HCT116 (cell line): ENCODE results near the gene RSAD1. TPM values are rescaled to one million over a fixed set of nuclear protein-coding genes. Genes with fewer than 3 reads are reported as not detected.
A peak's percentile ranks its signal among the peaks of the same experiment; 100 is the strongest.

Source experiments
- ATAC-seq: fragments of 200-7000 bp; cut with Tn5 transposase; 2 replicates; pipeline ENCODE4 v1.9.1; 2020; ENCODE audit warnings: mild to moderate bottlenecking, moderate library complexity
- BruUV-seq: library from RNA; stranded (reverse); fragments of 400-500 nt; replicated peaks from 2 replicates; lab custom pipeline; 2021; lab: Mats Ljungman, UMichigan
- CTCF ChIA-PET: fragments of 300-600 bp; sonication (Branson Sonifier 250); formaldehyde crosslinking; loops from one replicate; lab custom pipeline; 2021; ENCODE audit warnings: antibody characterized with exemption; lab: Charles Lee
- POLR2A ChIA-PET: fragments of 300-600, 350-600 bp; sonication (Branson Sonifier 250); formaldehyde crosslinking; loops from one replicate; lab custom pipeline; 2021; ENCODE audit warnings: antibody characterized with exemption; lab: Charles Lee
- RAD21 ChIA-PET, 2 experiments: fragments of 300-600 bp; sonication (Branson Sonifier 250); formaldehyde crosslinking; loops; one replicate each; lab custom pipeline; 2023; ENCODE audit warnings: low total read pairs in 2 of 2; ENCODE audit not compliant: uncharacterized antibody in 2 of 2, unreplicated experiment in 2 of 2, low non-redundant PET in 1 of 2; lab: Charles Lee
- DNase-seq: peaks from one replicate; pipeline ENCODE4 v3.0.0-alpha.2; 2010; ENCODE audit warnings: low read depth, low spot score
- H2AFZ ChIP-seq: fragments of 200-600 bp; shearing (Covaris generic), sonication (generic); 2 replicates; pipeline ENCODE4 v1.6.1; 2017; ENCODE audit warnings: low read depth, mixed run types, mixed read lengths, antibody characterized with exemption, low read length; ENCODE audit not compliant: poor library complexity, severe bottlenecking
- H3K27ac ChIP-seq: 2 replicates; pipeline ENCODE4 v1.5.1; 2012; ENCODE audit warnings: low read depth, low read length
- H3K27me3 ChIP-seq: fragments of 200-600 bp; sonication (generic); 2 replicates; pipeline ENCODE4 v1.6.1; 2016; ENCODE audit warnings: mixed run types, low read length, mixed read lengths; ENCODE audit not compliant: insufficient read depth
- H3K36me3 ChIP-seq, 2 experiments: fragments of 200-500 bp in 1 of 2; fragments of 200-600 bp in 1 of 2; sonication (Bioruptor generic) in 1 of 2; sonication (generic) in 1 of 2; 2 replicates each; pipeline versions ENCODE4 v1.5.1 to v1.6.1; 2014 to 2016; ENCODE audit warnings: low read length in 2 of 2, inconsistent platforms in 1 of 2, mixed read lengths in 1 of 2, mixed run types in 1 of 2; ENCODE audit not compliant: insufficient read depth in 2 of 2, control insufficient read depth in 1 of 2
- H3K4me1 ChIP-seq, 2 experiments: fragments of 200-600 bp in 1 of 2; sonication (generic) in 1 of 2; 2 replicates each; pipeline versions ENCODE4 v1.5.1 to v1.6.1; 2012 to 2017; ENCODE audit warnings: low read length in 2 of 2, inconsistent platforms in 1 of 2, mild to moderate bottlenecking in 1 of 2, mixed read lengths in 1 of 2, mixed run types in 1 of 2, moderate library complexity in 1 of 2; ENCODE audit not compliant: insufficient read depth in 2 of 2, control insufficient read depth in 1 of 2
- H3K4me2 ChIP-seq: fragments of 200-600 bp; sonication (generic); 2 replicates; pipeline ENCODE4 v1.6.1; 2017; ENCODE audit warnings: mixed run types, low read length, mixed read lengths
- H3K4me3 ChIP-seq, 2 experiments: fragments of 200-600 bp in 1 of 2; sonication (generic) in 1 of 2; replicated peaks in 1 of 2; 2 replicates each; pipeline ENCODE4 v1.5.1; 2011 to 2016; ENCODE audit warnings: low read length in 2 of 2, control low read depth in 1 of 2, low read depth in 1 of 2, mild to moderate bottlenecking in 1 of 2, mixed read lengths in 1 of 2, mixed run types in 1 of 2
- H3K79me2 ChIP-seq: fragments of 200-600 bp; sonication (generic); 2 replicates; pipeline ENCODE4 v1.6.1; 2017; ENCODE audit warnings: mild to moderate bottlenecking, mixed run types, low read length, moderate library complexity, mixed read lengths; ENCODE audit not compliant: insufficient read depth
- H3K9ac ChIP-seq: fragments of 200-600 bp; sonication (generic); 2 replicates; pipeline ENCODE4 v1.6.1; 2016; ENCODE audit warnings: low read length, mixed read lengths
- H3K9me2 ChIP-seq: fragments of 200-600 bp; sonication (generic), shearing (Covaris generic); 2 replicates; pipeline ENCODE4 v1.6.1; 2017; ENCODE audit warnings: mixed run types, mild to moderate bottlenecking, moderate library complexity; ENCODE audit not compliant: insufficient read depth
- H3K9me3 ChIP-seq, 2 experiments: fragments of 200-500 bp in 1 of 2; fragments of 200-600 bp in 1 of 2; sonication (Bioruptor generic) in 1 of 2; sonication (generic) in 1 of 2; 2 replicates each; pipeline ENCODE4 v1.6.1; 2014 to 2017; ENCODE audit warnings: low read length in 2 of 2, mixed read lengths in 2 of 2, inconsistent platforms in 1 of 2, low read depth in 1 of 2, mild to moderate bottlenecking in 1 of 2, mixed run types in 1 of 2, moderate library complexity in 1 of 2; ENCODE audit not compliant: control insufficient read depth in 1 of 2, insufficient read depth in 1 of 2
- H4K20me1 ChIP-seq: fragments of 200-600 bp; sonication (generic), shearing (Covaris generic); 2 replicates; pipeline ENCODE4 v1.6.1; 2017; ENCODE audit warnings: mixed run types, mild to moderate bottlenecking, moderate library complexity; ENCODE audit not compliant: insufficient read depth
- ATF3 ChIP-seq: IDR thresholded peaks from 2 replicates; pipeline ENCODE4 v1.6.1; 2012
- CBX3 ChIP-seq: IDR thresholded peaks from 2 replicates; pipeline ENCODE4 v1.6.1; 2012; ENCODE audit warnings: low read depth
- CEBPB ChIP-seq: IDR thresholded peaks from 2 replicates; pipeline ENCODE4 v1.6.1; 2012; ENCODE audit warnings: low read depth
- ELF1 ChIP-seq: IDR thresholded peaks from 2 replicates; pipeline ENCODE4 v1.6.1; 2012; ENCODE audit warnings: low read depth, borderline replicate concordance
- FOSL1 ChIP-seq: IDR thresholded peaks from 2 replicates; pipeline ENCODE4 v1.6.1; 2012; ENCODE audit warnings: low read depth
- POLR2A ChIP-seq: IDR thresholded peaks from 2 replicates; pipeline ENCODE4 v1.7.0; 2011; ENCODE audit warnings: borderline replicate concordance; ENCODE audit not compliant: insufficient read depth, insufficient read length; ENCODE audit errors: extremely low read depth
- POLR2AphosphoS5 ChIP-seq: IDR thresholded peaks from 2 replicates; pipeline ENCODE4 v1.6.1; 2011; ENCODE audit warnings: mild to moderate bottlenecking, low read depth, low read length, moderate library complexity
- SRF ChIP-seq: IDR thresholded peaks from 2 replicates; pipeline ENCODE4 v1.6.1; 2012; ENCODE audit warnings: low read depth
- YY1 ChIP-seq: IDR thresholded peaks from 2 replicates; pipeline ENCODE4 v1.6.1; 2011; ENCODE audit warnings: low read length, low read depth, moderate library complexity, mild to moderate bottlenecking; ENCODE audit not compliant: insufficient replicate concordance; ENCODE audit errors: extremely low read depth
- intact Hi-C: fragments of 100-400 bp; cut with micrococcal nuclease; formaldehyde crosslinking; loops from 2 replicates; pipeline ENCODE4 v1.10.0; 2022
- total RNA-seq: library from RNA; stranded (reverse); gene quantifications from one replicate; pipeline ENCODE4 v1.2.1, GENCODE V29; 2021; ENCODE audit not compliant: unreplicated experiment

RSAD1 gene
- total RNA-seq, 1 experiment from 2014 or later: 82.7 TPM

GRCh38 chr17:50533185-50533584 is 54.5 kb downstream of the RSAD1 start:
- CTCF ChIA-PET: interaction anchor here (0.8 to 2.3 kb wide), 6 partner anchors 9 to 171 kb away, joined by 3 to 9 read pairs (median 4); no protein-coding TSS in a partner anchor
- DNase-seq: no peak
- ATAC-seq: no peak
- POLR2A ChIA-PET: interaction anchor here (0.7 to 1.3 kb wide), 3 partner anchors 9 to 54 kb away, joined by 3 read pairs; no protein-coding TSS in a partner anchor
- Histone ChIP-seq H3K4me3 (peak overlapping the region; percentile 45 to 75), H2AFZ (no peak overlapping the region)
- no peak for TF ChIP-seq CBX3
- TF ChIP-seq CEBPB: no peak
- TF ChIP-seq POLR2AphosphoS5: no peak
- no peak for TF ChIP-seq ATF3
- no peak for TF ChIP-seq ELF1
- no peak for TF ChIP-seq FOSL1
- TF ChIP-seq YY1: no peak
- no peak for TF ChIP-seq SRF
- TF ChIP-seq, all 23 proteins: peak for 0
- Histone ChIP-seq H3K9me2 (no peaks in the 10 kb centered on the region), H3K9me3 (no peaks in the 10 kb centered on the region), H3K36me3 (no peaks in the 10 kb centered on the region; a peak in 1 of 4 replicates), H3K4me2 (peak overlapping the region; percentile 99), H3K27ac (peak overlapping the region; percentile 73), H3K4me1 (peaks cover 39 to 48% of the 10 kb centered on the region in 2 experiments), H3K27me3 (no peaks in the 10 kb centered on the region), H3K79me2 (no peaks in the 10 kb centered on the region; the same call in 1 of the 2 replicates), H4K20me1 (no peaks in the 10 kb centered on the region), H3K9ac (peak overlapping the region; percentile 78)
- no TSS peak for BruUV-seq
- intact Hi-C loops: no loop called here
- RAD21 ChIA-PET: interaction anchor here in 1 of 2 experiments (0.7 kb wide), 1 partner anchor 50 kb away, joined by 3 read pairs; no protein-coding TSS in a partner anchor

- intact Hi-C loops: loop anchor here (2.0 kb wide), 1 partner anchor 51 kb away; no protein-coding TSS in a partner anchor
- no peaks in the 10 kb centered on the region for H3K27me3 ChIP-seq
- peaks cover 39 to 48% of the 10 kb centered on the region in 2 experiments for H3K4me1 ChIP-seq
- TF ChIP-seq POLR2A (peak; percentile 21), ATF3 (no peak)
- H3K79me2 ChIP-seq: no peaks in the 10 kb centered on the region; the same call in 1 of the 2 replicates
- H4K20me1 ChIP-seq: no peaks in the 10 kb centered on the region
- H3K27ac ChIP-seq: peak overlapping the region; percentile 73
- CTCF ChIA-PET: interaction anchor here (0.8 to 2.3 kb wide), 4 partner anchors 31 to 153 kb away, joined by 3 to 6 read pairs (median 4); no protein-coding TSS in a partner anchor
- H3K9me2 ChIP-seq: no peaks in the 10 kb centered on the region
- peak overlapping the region; percentile 45 to 75 for H3K4me3 ChIP-seq
- peak overlapping the region; percentile 40 for H2AFZ ChIP-seq
- no peaks in the 10 kb centered on the region; a peak in 1 of 4 replicates for H3K36me3 ChIP-seq
- DNase-seq: no peak
- POLR2A ChIA-PET: interaction anchor here (0.7 to 1.3 kb wide), 2 partner anchors 8 to 9 kb away, joined by 3 read pairs; no protein-coding TSS in a partner anchor
- RAD21 ChIA-PET: no interaction called here
- peak overlapping the region; percentile 78 for H3K9ac ChIP-seq
- H3K9me3 ChIP-seq: no peaks in the 10 kb centered on the region
- BruUV-seq: no TSS peak
- peak overlapping the region; percentile 99 for H3K4me2 ChIP-seq
- peak; percentile 46 for ATAC-seq
These were observed 55.1 kb downstream of the RSAD1 start for GRCh38 chr17:50533720-50534148.
